NOMO-1 treated with dmso at 0.1 percent for 144 hours (cell line): ENCODE data around the gene PTPRA.
"Not testable (repeated sequence)": the region's sequence is repeated elsewhere in the genome, so short reads cannot be mapped to it uniquely, and the experiment has no call there.

Experiments used
- DNase-seq: peaks from one replicate; lab custom pipeline; 2025; ENCODE audit not compliant: unreplicated experiment; lab: John Stamatoyannopoulos, UW

PTPRA gene

DNA sequence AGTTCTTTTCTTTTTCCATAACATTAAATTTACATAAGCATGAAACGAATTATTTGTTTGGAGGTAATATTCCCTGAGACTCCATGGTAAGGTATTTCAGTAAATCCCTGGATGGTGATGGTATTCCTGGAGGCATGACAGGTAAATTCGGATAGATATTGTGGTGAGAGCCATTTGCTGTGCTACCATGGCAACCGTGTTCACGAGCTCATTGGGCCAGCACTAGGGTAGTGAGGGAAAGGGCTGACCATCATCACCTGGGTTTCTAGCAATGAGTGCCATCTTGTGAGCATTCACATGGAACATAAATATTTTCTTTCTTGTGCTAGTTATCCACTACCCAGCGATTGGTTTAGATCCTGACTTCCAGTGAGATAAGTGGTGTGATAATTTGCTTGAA is 118.3 kb downstream of the PTPRA start:
- DNase-seq: no peak

DNA sequence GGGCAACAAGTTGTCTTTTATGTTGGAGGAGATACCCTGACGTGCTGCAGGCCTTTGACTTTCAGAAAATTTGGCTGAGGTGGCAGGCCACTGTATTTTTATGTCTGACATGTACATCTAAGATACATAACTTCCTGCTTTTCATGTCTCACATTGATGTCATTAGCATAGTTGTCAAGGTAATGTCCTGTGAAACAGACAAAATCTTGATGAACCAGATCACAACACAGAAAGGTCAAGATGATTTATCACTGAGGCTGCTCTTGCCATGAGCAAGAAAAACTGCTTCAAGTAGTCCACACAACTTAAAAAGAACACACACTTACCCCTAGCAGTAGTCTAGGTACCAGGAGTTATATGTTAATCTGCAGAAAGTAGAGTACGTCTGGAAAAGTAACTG is 120.0 kb downstream of the PTPRA start:
- DNase-seq: no peak

DNA sequence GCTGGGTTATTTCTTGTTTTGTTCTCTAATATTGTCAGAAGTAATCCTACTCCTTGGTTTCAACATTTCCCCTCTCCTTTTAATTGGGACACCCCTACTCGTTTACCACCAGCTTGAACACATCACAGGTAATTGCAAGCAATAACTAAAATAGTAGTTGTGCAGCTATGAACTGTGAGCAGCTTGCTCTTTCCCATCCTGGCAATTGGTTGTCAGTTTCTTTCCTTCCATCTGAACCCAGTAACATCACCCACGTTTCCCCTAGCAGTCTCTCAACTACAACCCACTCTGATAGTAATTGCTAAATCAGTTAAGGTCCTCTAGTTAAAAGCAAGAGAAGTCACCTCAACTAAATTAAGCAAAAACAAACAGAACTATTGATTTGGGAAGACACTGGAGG is 122.5 kb downstream of the PTPRA start:
- DNase-seq: no peak

DNA sequence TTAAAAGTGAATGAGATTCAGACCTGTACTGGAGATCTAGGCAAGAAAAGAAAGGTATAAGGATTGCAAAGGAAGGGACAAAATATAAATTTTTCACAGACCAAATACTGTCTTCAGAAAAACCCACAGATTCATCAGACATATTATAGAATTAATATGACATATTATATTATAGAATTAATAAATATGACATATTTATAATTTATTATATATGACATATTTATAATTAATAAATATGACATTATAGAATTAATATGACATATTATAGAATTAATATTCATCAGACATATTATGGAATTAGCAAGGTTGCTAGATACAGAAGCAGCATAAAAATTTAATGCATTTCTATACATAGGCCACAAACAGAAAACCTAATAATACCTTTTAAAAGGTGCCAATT is 125.4 kb downstream of the PTPRA start:
- no peak for DNase-seq

DNA sequence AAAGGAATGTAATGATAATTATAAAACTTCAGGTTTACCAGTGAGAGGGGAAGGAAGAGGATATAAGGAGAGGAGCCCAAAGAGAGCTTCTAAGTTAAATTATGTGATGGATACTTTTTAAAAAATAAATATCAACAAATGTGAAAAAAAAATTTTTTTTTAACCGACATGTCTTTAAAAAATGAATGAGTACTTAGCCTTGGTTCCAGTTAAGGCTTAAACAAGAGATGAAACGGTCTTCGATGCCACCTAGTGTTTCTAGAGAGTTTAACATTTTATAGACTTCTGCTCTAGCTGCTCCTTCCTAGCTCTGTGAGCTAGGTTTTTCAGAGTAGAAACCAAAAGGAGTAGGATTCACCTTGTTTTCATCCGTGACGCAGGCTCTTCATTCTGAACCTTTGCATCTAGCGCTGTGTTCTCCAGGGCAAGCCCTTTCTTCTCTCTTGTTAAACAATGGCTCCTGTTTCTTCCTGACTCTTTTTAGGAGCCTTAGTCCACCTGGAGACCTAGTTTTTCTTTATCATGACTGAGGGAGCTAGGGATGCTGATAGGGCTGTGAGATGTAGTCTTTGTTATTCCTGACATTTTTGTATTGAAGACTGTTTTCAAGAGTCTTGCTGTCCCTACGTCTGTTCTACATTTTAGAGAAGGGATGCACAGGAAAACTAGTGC is 127.7 kb downstream of the PTPRA start:
- no peak for DNase-seq

DNA sequence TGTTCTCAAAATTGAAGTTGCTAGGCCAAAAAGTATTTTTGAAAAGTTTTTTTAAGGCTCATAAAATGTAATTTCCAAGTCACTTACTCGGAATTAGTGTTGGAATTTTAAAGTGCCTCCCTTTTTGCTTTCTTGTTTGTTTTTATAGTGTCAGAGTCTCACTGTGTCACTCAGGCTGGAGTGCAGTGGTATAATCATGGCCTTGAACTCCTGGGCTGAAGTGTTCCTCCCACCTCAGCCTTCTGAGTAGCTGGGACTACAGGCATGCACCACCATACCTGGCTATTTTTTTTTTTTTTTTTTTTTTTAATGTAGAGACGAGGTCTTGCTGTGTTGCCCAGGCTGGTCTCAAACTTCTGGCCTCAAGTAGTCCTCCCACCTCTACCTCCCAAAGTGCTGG is 130.1 kb downstream of the PTPRA start:
- no peak for DNase-seq

DNA sequence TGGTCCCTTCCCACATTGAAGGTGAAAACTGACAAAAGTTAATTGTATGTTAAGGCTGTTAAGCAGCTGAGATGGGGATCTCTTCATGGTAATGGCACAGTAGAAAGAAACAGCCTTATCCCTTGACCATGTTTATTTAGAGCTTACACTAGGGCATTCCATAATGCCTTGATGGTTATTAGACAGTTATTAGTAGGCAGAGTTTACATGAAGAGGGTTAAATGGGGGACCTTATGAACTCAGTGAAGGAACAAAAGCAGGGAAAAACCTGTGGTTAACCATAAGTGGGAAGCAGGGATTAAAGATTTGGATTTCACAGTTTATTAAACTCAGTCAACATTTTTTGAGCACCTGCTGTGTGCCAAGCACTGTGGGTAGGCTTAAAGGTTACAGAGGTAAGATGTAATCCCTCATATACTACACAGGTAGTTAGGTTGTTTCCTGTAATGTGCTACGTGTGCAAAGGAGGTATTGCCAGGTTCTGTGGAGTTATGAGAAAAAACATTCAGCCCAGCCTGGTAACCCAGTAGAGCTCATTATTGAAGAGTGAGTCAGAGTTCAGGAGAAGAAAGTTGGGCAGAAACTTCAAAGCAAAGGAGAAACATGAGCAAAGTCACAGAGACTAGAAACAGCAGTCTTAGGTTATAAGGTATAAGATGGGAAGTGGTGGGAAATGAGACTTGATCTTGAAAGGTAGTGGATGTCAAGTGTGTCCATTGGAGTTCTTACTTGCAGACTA is 137.9 kb downstream of the PTPRA start:
- no peak for DNase-seq

DNA sequence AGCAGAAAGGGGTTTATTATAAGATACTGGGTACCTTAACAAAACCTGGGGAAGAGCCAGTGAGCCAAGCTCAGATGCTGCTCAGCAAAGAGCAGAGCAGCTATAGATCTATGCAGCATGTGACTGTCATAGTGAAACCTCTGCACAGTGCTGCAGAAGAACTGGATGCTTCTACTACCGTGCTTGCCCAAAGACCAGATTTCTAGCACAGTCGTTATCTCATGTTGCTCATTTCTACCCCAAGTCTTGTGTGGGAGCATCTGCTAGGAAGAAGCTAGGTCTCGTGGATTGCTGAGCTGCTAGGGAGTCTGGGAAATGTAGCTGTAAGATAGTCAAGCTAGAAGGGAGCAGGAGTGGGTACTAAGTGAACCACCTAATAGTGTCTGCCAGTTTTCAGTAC is 138.5 kb downstream of the PTPRA start:
- no peak for DNase-seq

DNA sequence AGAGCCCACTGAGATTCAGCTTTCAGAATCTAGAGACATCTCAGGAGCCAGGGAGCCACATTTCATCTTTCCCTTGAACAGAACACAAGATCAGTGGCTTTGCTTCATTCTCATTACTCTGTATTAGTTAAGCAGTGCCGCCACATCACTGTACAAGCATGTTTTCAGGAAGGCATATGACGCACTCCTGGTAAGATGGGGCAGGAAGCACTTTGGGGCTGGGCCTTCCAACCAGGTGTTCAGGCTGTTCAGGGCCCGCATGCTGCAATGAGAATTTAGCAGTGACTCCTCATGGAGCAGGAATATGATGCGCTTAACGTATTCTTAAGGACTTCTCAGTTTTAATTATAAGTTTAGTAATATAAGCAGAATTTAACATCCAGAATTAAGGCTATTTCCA is 140.5 kb downstream of the PTPRA start:
- DNase-seq: no peak

DNA sequence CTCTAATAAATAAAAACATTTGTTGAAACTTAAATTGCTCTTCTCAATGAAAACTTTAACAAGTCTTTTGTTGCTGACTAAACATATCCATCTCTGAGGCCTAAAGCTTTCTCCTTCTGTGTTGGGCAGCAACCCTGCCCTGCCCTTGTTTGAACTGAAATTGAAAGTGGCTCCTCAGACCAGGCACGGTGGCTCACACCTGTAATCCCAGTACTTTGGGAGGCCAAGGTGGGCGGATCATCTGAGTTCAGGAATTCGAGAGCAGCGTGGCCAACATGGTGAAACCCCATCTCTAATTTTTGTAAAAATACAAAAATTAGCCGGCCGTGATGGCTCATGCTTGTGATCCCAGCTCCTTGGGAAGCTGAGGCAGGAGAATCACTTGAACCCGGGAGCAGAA is 140.9 kb downstream of the PTPRA start:
- no peak for DNase-seq

DNA sequence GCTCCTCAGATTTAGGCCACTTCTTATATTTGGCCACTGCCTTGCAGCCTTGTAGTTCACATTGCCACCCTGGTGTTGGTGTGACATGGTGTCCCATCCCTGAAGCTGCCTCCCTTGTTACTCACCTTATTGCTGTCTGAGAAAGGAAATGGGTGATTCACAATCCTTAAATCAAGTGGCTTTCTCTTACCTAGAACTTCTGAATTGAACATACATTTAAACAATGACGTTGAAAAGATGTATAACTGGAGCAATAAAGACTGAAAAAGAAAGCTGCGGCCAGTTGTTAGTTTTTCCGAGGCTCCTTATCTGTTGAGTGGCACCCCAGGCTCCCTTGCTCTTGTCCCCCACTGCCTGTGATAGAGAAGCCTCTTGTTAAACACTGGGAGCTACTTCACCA is 141.4 kb downstream of the PTPRA start:
- DNase-seq: no peak

DNA sequence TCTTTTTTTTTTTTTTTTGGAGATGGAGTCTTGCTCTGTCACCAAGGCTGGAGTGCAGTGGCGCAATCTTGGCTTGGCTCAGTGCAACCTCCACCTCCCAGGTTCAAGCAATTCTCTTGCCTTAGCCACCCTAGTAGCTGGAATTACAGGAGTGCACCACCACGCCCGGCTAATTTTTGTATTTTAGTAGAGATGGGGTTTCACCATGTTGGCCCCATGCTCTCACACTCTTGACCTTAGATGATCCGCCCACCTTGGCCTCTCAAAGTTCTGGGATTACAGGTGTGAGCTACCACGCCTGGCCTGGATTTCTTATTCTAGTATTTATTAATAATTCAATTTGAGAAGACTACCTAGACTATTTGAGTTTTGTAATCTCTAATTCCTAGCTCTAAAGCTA is 142.0 kb downstream of the PTPRA start:
- not testable (repeated sequence) for DNase-seq

DNA sequence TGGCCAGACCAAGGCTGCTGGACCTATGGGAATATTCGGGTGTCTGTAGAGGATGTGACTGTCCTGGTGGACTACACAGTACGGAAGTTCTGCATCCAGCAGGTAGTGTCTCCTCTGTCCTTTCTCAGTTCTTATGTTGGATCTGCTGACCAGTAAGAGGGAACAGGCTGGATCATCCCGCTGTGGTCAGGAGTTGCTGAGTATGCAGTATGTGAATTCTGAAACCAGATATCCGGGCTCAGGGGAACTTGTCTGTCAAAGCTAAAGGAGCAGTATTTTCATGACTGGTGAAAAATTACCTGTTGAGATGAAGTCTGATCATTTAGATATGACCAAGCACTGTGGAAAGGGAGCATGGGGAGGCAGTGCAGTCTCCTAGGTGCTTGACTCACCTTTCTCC is 148.0 kb downstream of the PTPRA start:
- DNase-seq: no peak

DNA sequence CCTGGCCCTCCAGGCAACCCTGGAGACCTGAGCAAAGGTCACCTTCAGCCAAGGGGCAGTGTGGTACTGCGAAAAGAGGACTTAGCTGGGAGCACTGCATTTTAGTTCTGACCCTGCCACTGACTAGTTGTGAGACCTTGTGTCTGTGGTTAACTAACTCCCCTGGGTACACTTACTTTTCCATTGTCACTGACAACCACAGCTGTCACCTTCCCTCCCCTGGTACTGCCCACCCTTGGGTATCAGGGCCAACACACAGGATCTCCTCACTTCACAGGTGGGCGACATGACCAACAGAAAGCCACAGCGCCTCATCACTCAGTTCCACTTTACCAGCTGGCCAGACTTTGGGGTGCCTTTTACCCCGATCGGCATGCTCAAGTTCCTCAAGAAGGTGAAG is 148.5 kb downstream of the PTPRA start:
- no peak for DNase-seq

DNA sequence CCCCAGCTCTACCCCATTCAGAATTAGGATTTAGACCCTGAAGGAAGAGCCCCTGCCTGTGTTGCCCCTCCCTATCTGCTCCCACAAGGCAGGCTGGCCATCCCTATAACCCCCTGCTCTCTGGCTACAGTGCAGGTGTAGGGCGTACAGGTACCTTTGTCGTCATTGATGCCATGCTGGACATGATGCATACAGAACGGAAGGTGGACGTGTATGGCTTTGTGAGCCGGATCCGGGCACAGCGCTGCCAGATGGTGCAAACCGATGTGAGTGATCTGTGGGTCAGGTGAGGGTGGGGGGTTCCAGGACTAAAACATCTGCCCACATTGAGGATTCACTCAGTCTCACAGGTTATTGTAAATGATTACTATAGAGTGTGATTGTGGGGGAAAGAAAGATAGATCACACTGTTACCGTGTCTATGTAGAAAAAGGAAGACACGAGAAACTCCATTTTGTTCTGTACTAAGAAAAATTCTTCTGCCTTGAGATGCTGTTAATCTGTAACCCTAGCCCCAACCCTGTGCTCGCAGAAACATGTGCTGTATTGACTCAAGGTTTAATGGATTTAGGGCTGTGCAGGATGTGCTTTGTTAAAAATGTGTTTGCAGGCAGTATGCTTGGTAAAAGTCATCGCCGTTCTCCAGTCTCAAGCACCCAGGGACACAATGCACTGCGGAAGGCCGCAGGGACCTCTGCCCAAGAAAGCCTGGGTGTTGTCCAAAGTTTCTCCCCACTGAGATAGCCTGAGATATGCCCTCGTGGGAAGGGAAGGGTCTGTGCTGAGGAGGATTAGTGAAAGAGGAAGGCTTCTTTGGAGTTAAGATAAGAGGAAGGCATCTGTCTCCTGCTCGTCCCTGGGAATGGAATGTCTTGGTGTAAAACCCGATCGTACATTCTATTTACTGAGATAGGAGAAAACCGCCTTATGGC is 149.5 kb downstream of the PTPRA start:
- DNase-seq: not testable (repeated sequence)

DNA sequence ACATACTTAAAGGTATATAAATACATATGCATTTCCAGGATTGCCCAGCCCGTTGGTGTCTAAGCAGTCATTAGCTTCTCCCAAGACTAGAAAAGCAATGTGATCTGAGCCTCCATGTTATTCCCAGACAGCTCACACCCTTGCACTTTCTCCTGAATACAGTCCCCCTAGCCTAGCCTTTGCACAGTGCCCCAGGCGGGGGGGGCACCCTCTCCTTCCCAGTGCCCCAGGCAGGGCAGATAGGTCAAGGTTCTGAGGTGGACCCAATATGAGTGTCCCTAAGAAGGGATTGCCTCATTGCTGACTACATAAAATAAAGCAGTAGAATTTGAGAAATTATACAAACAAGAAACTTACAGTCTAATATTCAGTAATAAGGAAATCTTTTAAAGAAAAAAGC is 154.7 kb downstream of the PTPRA start:
- DNase-seq: no peak

DNA sequence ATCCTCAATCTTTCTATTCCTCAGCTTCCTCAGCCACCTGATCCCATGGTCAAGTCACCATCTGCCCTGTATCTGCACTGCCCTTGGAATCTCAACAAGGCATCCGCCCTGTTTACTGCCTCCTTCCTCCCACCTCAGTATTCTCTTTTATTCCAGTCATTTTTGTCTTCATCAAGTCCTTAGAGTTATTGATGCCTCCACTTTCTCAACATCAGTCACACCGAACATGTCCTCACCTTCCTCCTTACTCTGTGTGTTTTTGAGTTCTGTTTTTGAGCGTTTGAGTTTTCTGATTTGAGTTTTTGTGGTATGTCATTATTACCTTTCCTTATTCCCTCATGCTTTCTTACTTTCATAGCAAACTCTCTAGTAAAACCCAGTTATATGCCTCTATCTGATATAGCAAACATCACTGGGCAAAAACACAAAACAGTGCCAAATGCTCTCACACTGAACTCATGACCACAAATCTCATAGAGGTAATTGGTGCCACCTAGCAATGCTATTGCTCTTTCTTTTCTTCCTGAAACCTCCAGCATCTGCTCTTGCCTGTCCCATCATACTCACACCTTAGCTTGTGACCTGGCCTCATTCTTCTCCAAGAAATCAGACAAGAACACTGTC is 158.4 kb downstream of the PTPRA start:
- no peak for DNase-seq

DNA sequence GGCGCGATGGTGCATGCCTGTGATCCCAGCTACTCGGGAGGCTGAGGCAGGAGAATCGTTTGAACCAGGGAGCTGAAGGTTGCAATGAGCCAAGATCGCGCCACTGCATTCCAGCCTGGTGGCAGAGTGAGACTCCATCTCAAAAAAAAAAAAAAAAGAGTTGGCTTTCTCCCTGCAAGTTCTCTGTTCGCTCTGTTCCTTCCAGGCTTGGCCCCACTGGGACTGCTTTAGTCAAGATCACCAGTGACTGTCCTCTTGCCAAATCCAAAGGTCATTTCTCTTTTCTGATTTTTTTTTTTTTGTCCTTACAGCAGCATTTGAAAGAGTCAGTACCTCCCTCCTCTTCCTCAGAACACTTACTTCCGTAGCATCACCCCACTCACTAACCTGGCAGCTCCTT is 159.3 kb downstream of the PTPRA start:
- no peak for DNase-seq

DNA sequence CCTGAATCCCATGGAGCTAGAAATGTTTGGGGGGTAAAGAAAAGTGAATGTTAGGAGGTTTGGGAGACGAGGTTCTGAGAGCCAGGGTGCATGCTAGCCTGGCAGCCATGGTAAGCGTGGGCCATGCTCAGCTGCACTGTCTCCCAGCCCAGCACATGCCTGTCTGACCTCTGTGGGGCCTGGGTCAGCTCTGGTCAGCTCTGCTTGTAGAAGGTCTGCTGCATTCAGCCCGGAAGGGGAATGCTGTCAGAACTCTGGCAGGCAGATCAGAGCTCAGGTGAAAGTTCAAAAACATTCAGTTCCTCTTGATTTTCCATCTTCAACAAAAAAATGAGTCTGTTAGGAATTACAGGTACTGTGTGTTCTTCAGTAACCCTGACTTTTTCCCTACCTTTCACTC is 164.4 kb downstream of the PTPRA start:
- no peak for DNase-seq

DNA sequence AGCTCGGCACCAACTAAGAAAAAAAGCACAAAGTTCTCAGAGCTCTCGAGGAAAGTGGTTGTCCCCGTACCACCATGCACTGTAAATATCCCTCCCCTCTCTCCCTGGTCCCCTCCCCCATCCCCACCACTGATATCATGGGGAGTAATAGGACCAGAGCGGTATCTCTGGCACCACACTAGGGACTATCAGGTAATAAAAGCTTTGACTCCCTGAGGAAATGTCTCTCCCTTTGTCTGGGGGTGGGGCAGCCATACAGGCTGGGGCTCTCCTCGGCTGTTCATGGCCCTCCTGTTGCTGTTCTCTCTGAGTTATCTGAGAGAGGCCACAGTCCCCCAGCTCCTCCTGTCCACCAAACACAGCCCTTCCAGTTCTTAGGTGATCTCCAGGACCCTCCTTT is 165.2 kb downstream of the PTPRA start:
- no peak for DNase-seq

DNA sequence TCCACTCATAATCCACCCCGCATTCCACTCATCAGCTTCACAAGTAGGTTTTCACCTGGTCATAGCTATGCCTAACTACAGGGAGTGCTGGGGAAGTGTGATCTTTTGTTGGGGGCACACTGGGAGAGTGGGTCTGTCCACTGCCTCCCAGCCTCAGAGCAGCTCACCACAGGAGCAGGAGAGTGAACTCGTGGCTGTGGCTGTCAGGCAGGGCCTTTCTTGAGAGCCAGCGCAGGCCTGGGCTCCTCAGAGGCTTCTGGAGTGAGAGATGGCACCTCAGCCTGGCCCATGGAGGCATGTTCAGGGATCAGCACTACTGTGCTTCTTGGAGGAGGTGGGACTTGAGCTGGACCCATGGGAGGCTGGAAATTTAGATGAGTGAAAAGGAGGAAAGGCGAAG is 166.1 kb downstream of the PTPRA start:
- no peak for DNase-seq
